Measurements from ENCODE around the gene DYNC2LI1.

DNA sequence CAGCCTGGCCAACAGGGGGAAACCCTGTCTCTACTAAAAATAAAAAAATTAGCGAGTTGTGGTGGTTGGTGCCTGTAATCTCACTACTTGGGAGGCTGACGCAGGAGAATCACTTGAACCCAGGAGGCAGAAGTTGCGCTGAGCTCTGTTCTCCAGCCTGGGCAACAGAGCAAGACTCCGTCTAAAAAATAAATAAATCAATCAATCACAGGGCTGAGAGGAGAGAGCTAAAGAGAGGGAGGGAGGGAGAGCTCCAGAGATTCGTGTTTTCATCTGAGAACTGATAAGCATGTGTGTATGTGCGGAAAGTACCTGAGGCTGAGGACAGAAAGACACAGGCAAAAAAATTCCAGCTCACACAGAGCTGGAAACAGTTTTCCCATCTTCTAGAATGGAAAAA, 37.2 kb upstream of the DYNC2LI1 start:
- TF ChIP-seq FOXP2 (optimal IDR thresholded peaks at IDR 0.05; ENCODE audit: borderline replicate concordance, extremely low read depth, extremely low read length, insufficient read depth): no peak
- no peak for TF ChIP-seq POLR2AphosphoS5 (IDR thresholded peaks at IDR 0.05; ENCODE audit: low read depth, low read length)
- TF ChIP-seq TAF1 (IDR thresholded peaks at IDR 0.05; ENCODE audit: borderline replicate concordance, insufficient read depth, low read length): no peak
- TF ChIP-seq, protein P1, sequence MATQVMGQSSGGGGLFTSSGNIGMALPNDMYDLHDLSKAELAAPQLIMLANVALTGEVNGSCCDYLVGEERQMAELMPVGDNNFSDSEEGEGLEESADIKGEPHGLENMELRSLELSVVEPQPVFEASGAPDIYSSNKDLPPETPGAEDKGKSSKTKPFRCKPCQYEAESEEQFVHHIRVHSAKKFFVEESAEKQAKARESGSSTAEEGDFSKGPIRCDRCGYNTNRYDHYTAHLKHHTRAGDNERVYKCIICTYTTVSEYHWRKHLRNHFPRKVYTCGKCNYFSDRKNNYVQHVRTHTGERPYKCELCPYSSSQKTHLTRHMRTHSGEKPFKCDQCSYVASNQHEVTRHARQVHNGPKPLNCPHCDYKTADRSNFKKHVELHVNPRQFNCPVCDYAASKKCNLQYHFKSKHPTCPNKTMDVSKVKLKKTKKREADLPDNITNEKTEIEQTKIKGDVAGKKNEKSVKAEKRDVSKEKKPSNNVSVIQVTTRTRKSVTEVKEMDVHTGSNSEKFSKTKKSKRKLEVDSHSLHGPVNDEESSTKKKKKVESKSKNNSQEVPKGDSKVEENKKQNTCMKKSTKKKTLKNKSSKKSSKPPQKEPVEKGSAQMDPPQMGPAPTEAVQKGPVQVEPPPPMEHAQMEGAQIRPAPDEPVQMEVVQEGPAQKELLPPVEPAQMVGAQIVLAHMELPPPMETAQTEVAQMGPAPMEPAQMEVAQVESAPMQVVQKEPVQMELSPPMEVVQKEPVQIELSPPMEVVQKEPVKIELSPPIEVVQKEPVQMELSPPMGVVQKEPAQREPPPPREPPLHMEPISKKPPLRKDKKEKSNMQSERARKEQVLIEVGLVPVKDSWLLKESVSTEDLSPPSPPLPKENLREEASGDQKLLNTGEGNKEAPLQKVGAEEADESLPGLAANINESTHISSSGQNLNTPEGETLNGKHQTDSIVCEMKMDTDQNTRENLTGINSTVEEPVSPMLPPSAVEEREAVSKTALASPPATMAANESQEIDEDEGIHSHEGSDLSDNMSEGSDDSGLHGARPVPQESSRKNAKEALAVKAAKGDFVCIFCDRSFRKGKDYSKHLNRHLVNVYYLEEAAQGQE (IDR thresholded peaks at IDR 0.05; ENCODE audit: insufficient read depth in 1 of 2, low read depth in 2 of 2, low read length in 2 of 2): no peak

Measured in PFSK-1 (cell line).